HT1080 (cell line): ENCODE measurements around the gene RBP4. TPM values are rescaled to one million over a fixed set of nuclear protein-coding genes. Genes with fewer than 3 reads are reported as not detected.

ENCODE experiments used
- DNase-seq: peaks from one replicate; pipeline ENCODE4 v3.0.0-alpha.2; 2015; ENCODE audit warnings: low read depth
- polyA plus RNA-seq, 2 experiments: library from polyadenylated mRNA; depleted of rRNA; stranded (reverse); fragments of >200 nt; gene quantifications; 2 replicates each; pipeline ENCODE4 v1.2.3, GENCODE V29; 2015
- total RNA-seq: library from RNA; depleted of rRNA; stranded (reverse); fragments of >200 nt; shearing (Covaris generic); gene quantifications from 2 replicates; pipeline ENCODE4 v1.2.3, GENCODE V29; 2014; rRNA removed

Gene RBP4
- 0.48 and 0.80 TPM in 2 replicates for total RNA-seq
- polyA plus RNA-seq (2015; cell fraction: cytosol; rRNA removed) = 0.27 and 0.78 TPM in 2 replicates
- 0.25 TPM in 1 of 2 replicates, not detected in the other for polyA plus RNA-seq (2015; cell fraction: nucleus; rRNA removed)

DNA sequence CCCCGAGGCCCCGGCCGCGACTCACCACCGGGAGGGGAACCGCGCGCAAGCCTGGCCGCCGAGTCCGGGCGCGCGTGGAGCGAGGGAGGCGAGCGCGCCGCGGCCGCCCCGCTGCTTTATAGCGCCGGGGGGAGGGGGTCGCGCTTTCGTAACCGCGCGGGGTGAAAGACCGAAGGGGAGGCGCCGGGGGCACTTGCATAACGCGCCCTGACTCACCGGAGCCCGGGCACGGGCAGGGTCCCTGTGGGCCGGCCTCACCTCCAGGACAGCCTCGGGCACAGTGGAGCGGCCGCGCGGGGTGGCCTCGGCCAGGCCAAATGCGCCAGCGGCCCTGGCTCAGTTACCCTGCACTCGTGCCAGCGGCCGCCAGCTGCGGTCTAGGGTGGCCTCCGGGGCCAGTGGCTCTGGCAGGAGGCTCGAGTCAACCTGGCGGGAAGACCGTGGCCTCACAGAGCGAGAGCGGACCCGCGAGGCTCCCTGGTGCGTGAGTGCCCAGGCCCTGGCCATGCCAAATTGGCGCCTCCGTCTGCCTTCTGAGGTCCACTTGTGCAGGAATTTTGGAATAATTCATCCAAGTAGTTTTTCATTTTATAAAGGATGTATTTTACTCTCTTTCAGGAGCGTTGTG, at the start of gene RBP4:
Gene RBP4, minus strand, starts transcription at position 90 of the 628 bp plus-strand sequence. CDS start 207 bp downstream, outside the sequence.
- DNase-seq = no peak

- no peak for DNase-seq
Observed at GRCh38 chr10:93639791-93640190, 38.8 kb upstream of the RBP4 start.

- DNase-seq = no peak
Observed at GRCh38 chr10:93630625-93631557, 29.9 kb upstream of the RBP4 start.

DNA sequence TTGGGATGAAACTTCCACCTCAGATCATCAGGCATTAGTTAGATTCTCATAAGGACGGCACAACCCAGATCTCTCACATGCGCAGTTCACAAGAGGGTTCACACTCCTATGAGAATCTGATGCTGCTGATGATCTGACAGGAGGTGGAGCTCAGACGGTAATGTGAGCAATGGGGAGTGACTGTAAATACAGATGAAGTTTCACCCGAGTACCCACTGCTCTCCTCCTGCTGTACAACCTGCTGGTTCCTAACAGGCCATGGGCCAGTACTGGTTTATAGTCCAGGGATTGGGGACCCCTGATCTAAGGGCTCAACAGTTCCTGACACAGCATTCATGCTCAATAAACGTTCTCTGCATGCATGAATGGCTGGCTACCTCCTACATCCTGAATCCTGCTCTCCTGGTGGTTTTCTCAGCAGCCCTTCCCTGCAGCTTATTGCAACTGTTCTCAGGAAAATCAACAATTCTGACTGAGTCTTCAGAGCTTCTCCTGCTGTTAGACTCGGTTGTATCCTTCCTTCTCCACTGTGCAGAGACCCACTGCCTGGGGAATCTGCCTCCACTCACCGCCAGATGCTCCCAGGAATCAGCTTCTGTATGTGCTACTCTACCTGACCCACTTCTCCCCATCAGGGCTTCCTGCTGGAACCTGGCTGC, 28.7 kb upstream of the RBP4 start:
- DNase-seq = no peak

DNA sequence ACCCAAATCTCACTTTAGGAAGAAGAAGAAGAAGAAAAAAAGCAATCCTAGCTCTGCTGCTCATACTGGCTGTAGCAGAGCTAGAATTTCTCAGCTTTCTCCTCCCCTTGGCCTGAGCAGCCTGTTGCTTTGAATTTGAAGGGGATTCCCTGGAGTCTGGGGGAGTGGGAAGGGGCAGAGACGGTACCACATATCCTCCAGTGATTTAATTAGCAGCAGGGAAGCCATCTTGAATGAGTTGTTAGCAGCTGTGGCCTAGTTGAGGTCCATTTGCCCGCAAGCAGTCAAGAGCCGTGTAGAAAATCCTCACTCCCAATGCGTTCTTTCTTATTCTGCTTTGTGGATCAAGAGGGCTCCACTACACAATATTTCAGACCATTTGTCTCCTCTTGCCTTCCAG, 27.8 kb upstream of the RBP4 start:
- DNase-seq = no peak

- no peak for DNase-seq
Observed at GRCh38 chr10:93622942-93623341, 21.9 kb upstream of the RBP4 start.

DNA sequence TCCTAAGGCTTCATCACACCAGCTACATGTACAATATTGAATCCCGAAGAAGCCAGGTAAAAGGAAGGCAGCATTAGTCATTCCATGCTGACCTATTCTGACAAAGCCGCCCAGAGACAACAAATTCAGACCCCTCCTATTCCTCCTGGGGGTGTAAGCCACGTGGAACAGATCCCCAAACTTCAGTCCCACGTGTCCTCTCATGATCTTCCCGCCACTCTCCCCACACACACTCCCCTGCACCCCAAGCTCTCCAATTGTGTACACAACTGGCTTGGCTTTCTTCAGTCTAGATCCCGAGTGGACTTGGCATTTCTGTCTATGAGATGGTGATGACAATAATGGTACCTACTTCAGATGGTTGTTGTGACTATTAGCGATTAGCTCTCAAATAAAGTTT, 19.9 kb upstream of the RBP4 start:
- no peak for DNase-seq

DNA sequence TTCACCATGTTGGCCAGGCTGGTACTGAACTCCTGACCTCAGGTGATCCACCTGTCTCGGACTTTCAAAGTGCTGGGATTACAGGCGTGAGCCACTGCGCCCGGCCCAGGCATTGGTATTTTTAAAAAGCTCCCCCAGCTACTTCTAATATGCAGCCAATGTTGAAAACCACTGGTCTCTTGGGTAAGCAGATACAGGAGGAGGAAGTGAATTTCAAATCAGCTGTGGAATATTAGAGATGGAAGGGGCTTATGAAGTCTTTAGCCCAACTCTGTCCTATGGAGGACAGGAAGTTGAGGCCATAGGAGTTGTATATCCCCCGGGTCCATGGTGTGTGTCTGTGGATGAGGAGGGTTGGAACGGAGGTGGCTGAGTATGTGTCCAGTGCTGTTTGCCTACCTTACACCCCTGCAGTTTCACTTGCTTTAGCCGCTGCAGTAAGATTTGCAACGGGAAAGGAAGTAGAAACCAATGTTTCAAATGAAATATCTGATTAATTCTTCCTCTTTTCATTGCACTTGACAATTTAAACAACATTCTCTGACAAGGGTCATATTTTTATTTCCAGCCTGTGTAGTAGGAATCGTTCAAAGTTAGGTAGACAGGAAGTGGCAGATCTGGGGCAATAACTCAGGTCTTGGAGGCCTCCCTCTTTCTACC, 14.7 kb upstream of the RBP4 start:
- DNase-seq = no peak

DNA sequence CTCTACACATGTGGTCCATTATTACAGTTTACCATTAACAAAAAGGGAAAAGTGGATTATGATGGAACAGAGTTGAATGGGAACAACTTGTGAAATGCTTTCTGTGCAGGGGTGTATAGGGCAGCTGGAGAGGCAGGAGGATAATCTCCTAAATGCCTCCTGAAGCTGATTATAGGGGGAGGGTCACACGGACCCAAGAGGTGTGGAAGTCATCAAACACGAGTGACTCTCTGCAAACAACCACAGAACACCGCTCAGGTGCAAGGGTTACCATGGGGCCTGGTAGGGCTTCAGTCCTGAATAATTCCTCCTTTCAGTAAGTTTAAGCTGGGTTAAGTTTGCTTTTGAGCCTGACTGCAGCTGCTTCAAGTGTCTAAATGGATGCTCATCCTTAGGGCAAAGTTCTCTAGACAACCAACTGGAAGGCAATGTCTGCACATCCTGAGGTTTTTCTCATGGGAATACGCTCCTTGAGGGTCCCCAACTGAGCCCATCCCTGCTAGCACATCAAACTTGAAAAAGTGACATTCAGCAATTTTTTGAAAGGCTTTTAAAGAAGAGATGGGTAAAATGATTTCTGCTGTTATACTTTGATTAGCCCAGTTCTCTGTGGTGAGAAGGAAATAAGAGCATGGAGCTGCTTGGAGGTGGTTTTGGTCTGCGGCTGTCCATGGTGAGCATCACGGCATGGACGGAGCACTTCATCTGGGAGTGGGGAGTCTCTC, 13.2 kb upstream of the RBP4 start:
- DNase-seq = no peak

GRCh38 chr10:93613126-93613525, 12.1 kb upstream of the RBP4 start:
- DNase-seq = no peak

- DNase-seq = no peak
Observed at GRCh38 chr10:93612311-93612710, 11.3 kb upstream of the RBP4 start, which contains the start of gene PDE6C. Gene PDE6C, plus strand, starts transcription at chr10:93612537. Its CDS starts 189 bp downstream, at chr10:93612726.

GRCh38 chr10:93608421-93608820, 7.4 kb upstream of the RBP4 start:
- no peak for DNase-seq

- no peak for DNase-seq
Observed at GRCh38 chr10:93604146-93604545, 3.1 kb upstream of the RBP4 start.

GRCh38 chr10:93603023-93603422, 2.0 kb upstream of the RBP4 start:
- DNase-seq = no peak

GRCh38 chr10:93601774-93602162, 733 bp upstream of the RBP4 start:
- DNase-seq = no peak

- DNase-seq = no peak
Observed at GRCh38 chr10:93600446-93601145, 439 bp downstream of the RBP4 start.

- no peak for DNase-seq
Observed at GRCh38 chr10:93599778-93600177, 1.3 kb downstream of the RBP4 start.

DNA sequence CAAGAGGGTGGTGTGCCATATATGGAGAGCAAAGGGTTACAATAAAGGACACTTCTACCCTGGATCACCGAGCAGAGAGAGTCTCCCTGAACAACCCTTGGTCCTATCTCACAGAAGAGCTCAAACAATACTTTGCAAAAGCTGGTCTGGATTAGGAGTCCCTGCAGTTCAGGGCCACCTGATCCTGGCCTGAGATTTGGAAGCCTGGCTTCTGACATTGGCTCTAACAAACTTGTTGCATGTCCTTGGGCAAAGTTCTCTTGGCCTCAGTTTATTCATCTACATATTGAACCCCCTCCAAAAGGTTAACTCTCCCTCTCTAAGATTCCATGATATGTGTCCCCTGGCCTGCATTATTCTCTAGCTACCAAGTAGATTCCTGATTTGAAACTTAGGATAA, 1.7 kb downstream of the RBP4 start:
- no peak for DNase-seq

DNA sequence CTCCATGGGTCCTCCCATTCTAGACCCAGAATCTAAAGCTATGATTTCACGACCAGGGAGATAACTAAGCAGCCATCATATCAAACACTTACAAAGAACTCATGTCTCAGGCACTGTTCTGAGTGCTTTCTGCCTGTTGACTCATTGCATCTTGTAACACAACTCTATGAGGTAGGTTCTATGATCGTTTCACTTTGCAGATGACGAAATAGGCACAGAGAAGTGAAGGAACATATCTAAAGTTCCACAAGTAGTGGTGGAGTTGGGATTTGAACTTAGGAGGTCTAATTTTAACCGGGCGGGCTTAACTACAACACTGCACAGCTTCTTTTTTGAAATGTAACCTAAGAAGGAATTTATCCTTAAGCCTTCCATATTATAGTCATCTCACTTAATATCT, 2.9 kb downstream of the RBP4 start:
- DNase-seq = no peak

DNA sequence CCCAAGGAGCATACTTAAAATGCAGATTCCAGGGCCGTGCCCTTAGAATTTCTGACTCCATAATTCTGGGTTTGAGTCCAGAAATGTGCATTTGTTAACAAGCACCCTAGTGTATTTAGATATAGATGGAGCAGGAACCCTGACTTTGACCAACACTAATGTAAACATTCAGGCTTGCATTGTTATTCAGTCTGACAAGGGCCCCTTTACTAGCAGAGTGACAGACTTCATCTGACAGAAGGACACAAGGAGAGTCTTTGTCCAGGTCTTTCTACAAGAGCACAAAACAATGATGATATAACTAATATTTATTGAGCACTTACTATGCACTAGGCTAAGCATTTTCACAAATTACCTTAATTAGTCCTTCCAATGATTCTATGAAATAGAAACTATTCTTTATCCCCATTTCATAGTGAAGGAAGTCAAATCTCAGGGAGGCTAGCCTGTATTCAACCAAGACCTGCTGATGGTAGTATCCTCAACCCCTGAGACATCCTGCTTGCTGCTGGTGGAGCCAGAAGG, 3.9 kb downstream of the RBP4 start:
- DNase-seq = no peak
